Measurements from ENCODE around the gene PUS1.
"Not testable (repeated sequence)": the region's sequence is repeated elsewhere in the genome, so short reads cannot be mapped to it uniquely, and the experiment has no call there.

PUS1 gene

GRCh38 chr12:131959641-131960589 lies 30.8 kb downstream of the PUS1 start:
- TF ChIP-seq YY1 (IDR thresholded peaks at IDR 0.05; ENCODE audit: insufficient read depth, insufficient read length) (no peak), ZNF274 (IDR thresholded peaks at IDR 0.05; ENCODE audit: low read depth, low read length) (no peak), SUZ12 (IDR thresholded peaks at IDR 0.05; ENCODE audit: extremely low read depth, insufficient read depth, insufficient read length) (no peak)
- H3K4me1 ChIP-seq (ENCODE audit: insufficient read depth, insufficient read length): peaks cover 9% of the 10 kb centered on the region
- no peaks in the 10 kb centered on the region for H3K27me3 ChIP-seq (ENCODE audit: insufficient read depth, insufficient read length)
- no peak overlapping the region for H3K4me3 ChIP-seq (ENCODE audit: insufficient read length, low read depth)
- peaks cover 14% of the 10 kb centered on the region for H3K36me3 ChIP-seq (ENCODE audit: insufficient read depth, insufficient read length, low read length)
- H3K9ac ChIP-seq (ENCODE audit: insufficient read length, low read depth): no peak overlapping the region
- H3K9me3 ChIP-seq (ENCODE audit: insufficient read depth, low read length): no peaks in the 10 kb centered on the region
- no peak for DNase-seq (ENCODE audit: low read depth, low spot score)

- H3K4me3 ChIP-seq (ENCODE audit: insufficient read length, low read depth); H3K9ac ChIP-seq (ENCODE audit: insufficient read length, low read depth); H3K9me3 ChIP-seq (ENCODE audit: insufficient read depth, low read length); H3K27me3 ChIP-seq (ENCODE audit: insufficient read depth, insufficient read length); DNase-seq (ENCODE audit: low read depth, low spot score); H3K4me1 ChIP-seq (ENCODE audit: insufficient read depth, insufficient read length): not testable (repeated sequence)
- peaks cover 18% of the 10 kb centered on the region for H3K36me3 ChIP-seq (ENCODE audit: insufficient read depth, insufficient read length, low read length)
Observed at GRCh38 chr12:131960590-131961325, 31.7 kb downstream of the PUS1 start.

GRCh38 chr12:131961328-131961727 lies 32.3 kb downstream of the PUS1 start:
- H3K9ac ChIP-seq (ENCODE audit: insufficient read length, low read depth); H3K4me1 ChIP-seq (ENCODE audit: insufficient read depth, insufficient read length): not testable (repeated sequence)
- H3K36me3 ChIP-seq (ENCODE audit: insufficient read depth, insufficient read length, low read length): peaks cover 18% of the 10 kb centered on the region

GRCh38 chr12:131962069-131962468 lies 33.0 kb downstream of the PUS1 start:
- Histone ChIP-seq H3K9me3 (ENCODE audit: insufficient read depth, low read length) (no peaks in the 10 kb centered on the region), H3K4me1 (ENCODE audit: insufficient read depth, insufficient read length) (peaks cover 9% of the 10 kb centered on the region), H3K27me3 (ENCODE audit: insufficient read depth, insufficient read length) (no peaks in the 10 kb centered on the region), H3K36me3 (ENCODE audit: insufficient read depth, insufficient read length, low read length) (peaks cover 18% of the 10 kb centered on the region), H3K9ac (ENCODE audit: insufficient read length, low read depth) (no peak overlapping the region), H3K4me3 (ENCODE audit: insufficient read length, low read depth) (no peak overlapping the region)
- no peak for DNase-seq (ENCODE audit: low read depth, low spot score)
- TF ChIP-seq ZNF274 (IDR thresholded peaks at IDR 0.05; ENCODE audit: low read depth, low read length) (no peak), YY1 (IDR thresholded peaks at IDR 0.05; ENCODE audit: insufficient read depth, insufficient read length) (no peak), SUZ12 (IDR thresholded peaks at IDR 0.05; ENCODE audit: extremely low read depth, insufficient read depth, insufficient read length) (no peak)

More at GRCh38 chr12:131961328-131961727, 32.3 kb downstream of the PUS1 start:
- not testable (repeated sequence) for H3K9me3 ChIP-seq (ENCODE audit: insufficient read depth, low read length); DNase-seq (ENCODE audit: low read depth, low spot score); H3K27me3 ChIP-seq (ENCODE audit: insufficient read depth, insufficient read length); H3K4me3 ChIP-seq (ENCODE audit: insufficient read length, low read depth)

GRCh38 chr12:131963381-131963780 lies 34.3 kb downstream of the PUS1 start:
- no peak for DNase-seq (ENCODE audit: low read depth, low spot score)
- Histone ChIP-seq H3K27me3 (ENCODE audit: insufficient read depth, insufficient read length) (no peaks in the 10 kb centered on the region), H3K9ac (ENCODE audit: insufficient read length, low read depth) (no peak overlapping the region), H3K9me3 (ENCODE audit: insufficient read depth, low read length) (no peaks in the 10 kb centered on the region), H3K4me1 (ENCODE audit: insufficient read depth, insufficient read length) (peaks cover 9% of the 10 kb centered on the region), H3K4me3 (ENCODE audit: insufficient read length, low read depth) (no peak overlapping the region), H3K36me3 (ENCODE audit: insufficient read depth, insufficient read length, low read length) (peaks cover 18% of the 10 kb centered on the region)
- TF ChIP-seq ZNF274 (IDR thresholded peaks at IDR 0.05; ENCODE audit: low read depth, low read length): no peak
- TF ChIP-seq SUZ12 (IDR thresholded peaks at IDR 0.05; ENCODE audit: extremely low read depth, insufficient read depth, insufficient read length): no peak

GRCh38 chr12:131965073-131965472 lies 36.0 kb downstream of the PUS1 start:
- no peaks in the 10 kb centered on the region for H3K27me3 ChIP-seq (ENCODE audit: insufficient read depth, insufficient read length)
- no peak overlapping the region for H3K9ac ChIP-seq (ENCODE audit: insufficient read length, low read depth)
- H3K36me3 ChIP-seq (ENCODE audit: insufficient read depth, insufficient read length, low read length): peaks cover 18% of the 10 kb centered on the region
- no peak for DNase-seq (ENCODE audit: low read depth, low spot score)
- no peak overlapping the region for H3K4me3 ChIP-seq (ENCODE audit: insufficient read length, low read depth)
- no peaks in the 10 kb centered on the region for H3K9me3 ChIP-seq (ENCODE audit: insufficient read depth, low read length)
- no peaks in the 10 kb centered on the region for H3K4me1 ChIP-seq (ENCODE audit: insufficient read depth, insufficient read length)
- no peak for TF ChIP-seq YY1 (IDR thresholded peaks at IDR 0.05; ENCODE audit: insufficient read depth, insufficient read length)
- no peak for TF ChIP-seq SUZ12 (IDR thresholded peaks at IDR 0.05; ENCODE audit: extremely low read depth, insufficient read depth, insufficient read length)
- no peak for TF ChIP-seq ZNF274 (IDR thresholded peaks at IDR 0.05; ENCODE audit: low read depth, low read length)

- Histone ChIP-seq H3K27me3 (ENCODE audit: insufficient read depth, insufficient read length) (no peaks in the 10 kb centered on the region), H3K9me3 (ENCODE audit: insufficient read depth, low read length) (no peaks in the 10 kb centered on the region), H3K4me1 (ENCODE audit: insufficient read depth, insufficient read length) (no peaks in the 10 kb centered on the region), H3K4me3 (ENCODE audit: insufficient read length, low read depth) (no peak overlapping the region), H3K36me3 (ENCODE audit: insufficient read depth, insufficient read length, low read length) (peaks cover 10% of the 10 kb centered on the region), H3K9ac (ENCODE audit: insufficient read length, low read depth) (no peak overlapping the region)
- TF ChIP-seq ZNF274 (IDR thresholded peaks at IDR 0.05; ENCODE audit: low read depth, low read length) (no peak), SUZ12 (IDR thresholded peaks at IDR 0.05; ENCODE audit: extremely low read depth, insufficient read depth, insufficient read length) (no peak), YY1 (IDR thresholded peaks at IDR 0.05; ENCODE audit: insufficient read depth, insufficient read length) (no peak)
- DNase-seq (ENCODE audit: low read depth, low spot score): no peak
Observed at GRCh38 chr12:131971226-131971625, 42.1 kb downstream of the PUS1 start.
